Activated naive CD8-positive, alpha-beta T cell (primary cell): ENCODE results near the gene AP1M1.

Experiments used
- H3K27ac Mint-ChIP-seq: one replicate; pipeline ENCODE4 v1.8.0; 2021; ENCODE audit warnings: mixed read lengths
- H3K27me3 Mint-ChIP-seq: one replicate; pipeline ENCODE4 v1.8.0; 2021; ENCODE audit warnings: mixed read lengths
- H3K36me3 Mint-ChIP-seq: one replicate; pipeline ENCODE4 v1.8.0; 2021; ENCODE audit warnings: mixed read lengths
- H3K4me1 Mint-ChIP-seq: one replicate; pipeline ENCODE4 v1.8.0; 2021; ENCODE audit warnings: low read depth, mixed read lengths
- H3K4me3 Mint-ChIP-seq: one replicate; pipeline ENCODE4 v1.8.0; 2021; ENCODE audit warnings: mild to moderate bottlenecking, mixed read lengths
- H3K9me3 Mint-ChIP-seq: one replicate; pipeline ENCODE4 v1.8.0; 2021; ENCODE audit warnings: low read depth, mixed read lengths

The AP1M1 gene

GRCh38 chr19:16249826-16250404 lies 52.2 kb downstream of the AP1M1 start:
- no peak overlapping the region for H3K27ac Mint-ChIP-seq
- no peaks in the 10 kb centered on the region for H3K27me3 Mint-ChIP-seq
- no peak overlapping the region for H3K4me3 Mint-ChIP-seq
- no peaks in the 10 kb centered on the region for H3K9me3 Mint-ChIP-seq
- peaks cover 19% of the 10 kb centered on the region for H3K4me1 Mint-ChIP-seq
- H3K36me3 Mint-ChIP-seq = no peaks in the 10 kb centered on the region

- Mint-ChIP-seq H3K4me3 (no peak overlapping the region), H3K4me1 (peaks cover 12% of the 10 kb centered on the region), H3K36me3 (no peaks in the 10 kb centered on the region), H3K9me3 (no peaks in the 10 kb centered on the region), H3K27me3 (no peaks in the 10 kb centered on the region), H3K27ac (no peak overlapping the region)
These were observed 54.9 kb downstream of the AP1M1 start for GRCh38 chr19:16252459-16253205.

- no peak overlapping the region for H3K27ac Mint-ChIP-seq
- no peaks in the 10 kb centered on the region for H3K9me3 Mint-ChIP-seq
- H3K36me3 Mint-ChIP-seq = no peaks in the 10 kb centered on the region
- H3K4me1 Mint-ChIP-seq = peaks cover 11% of the 10 kb centered on the region
- no peaks in the 10 kb centered on the region for H3K27me3 Mint-ChIP-seq
- no peak overlapping the region for H3K4me3 Mint-ChIP-seq
These were observed 57.2 kb downstream of the AP1M1 start for GRCh38 chr19:16254851-16255408.

GRCh38 chr19:16257509-16258002 lies 59.8 kb downstream of the AP1M1 start:
- no peaks in the 10 kb centered on the region for H3K9me3 Mint-ChIP-seq
- no peaks in the 10 kb centered on the region for H3K27me3 Mint-ChIP-seq
- no peak overlapping the region for H3K27ac Mint-ChIP-seq
- no peaks in the 10 kb centered on the region for H3K36me3 Mint-ChIP-seq
- H3K4me3 Mint-ChIP-seq = no peak overlapping the region
- peaks cover 31% of the 10 kb centered on the region for H3K4me1 Mint-ChIP-seq

- H3K4me3 Mint-ChIP-seq = no peak overlapping the region
- H3K27me3 Mint-ChIP-seq = no peaks in the 10 kb centered on the region
- peaks cover 40% of the 10 kb centered on the region for H3K4me1 Mint-ChIP-seq
- H3K27ac Mint-ChIP-seq = no peak overlapping the region
- no peaks in the 10 kb centered on the region for H3K9me3 Mint-ChIP-seq
- no peaks in the 10 kb centered on the region for H3K36me3 Mint-ChIP-seq
These were observed 60.8 kb downstream of the AP1M1 start for GRCh38 chr19:16258440-16258903.

GRCh38 chr19:16259385-16260159 lies 61.9 kb downstream of the AP1M1 start:
- Mint-ChIP-seq H3K4me1 (peaks cover 40% of the 10 kb centered on the region), H3K9me3 (no peaks in the 10 kb centered on the region), H3K4me3 (no peak overlapping the region), H3K27ac (no peak overlapping the region), H3K27me3 (no peaks in the 10 kb centered on the region), H3K36me3 (no peaks in the 10 kb centered on the region)

- no peaks in the 10 kb centered on the region for H3K36me3 Mint-ChIP-seq
- no peaks in the 10 kb centered on the region for H3K27me3 Mint-ChIP-seq
- peaks cover 41% of the 10 kb centered on the region for H3K4me1 Mint-ChIP-seq
- H3K4me3 Mint-ChIP-seq = no peak overlapping the region
- H3K9me3 Mint-ChIP-seq = no peaks in the 10 kb centered on the region
- H3K27ac Mint-ChIP-seq = no peak overlapping the region
These were observed 62.6 kb downstream of the AP1M1 start for GRCh38 chr19:16260160-16260811.

GRCh38 chr19:16260812-16261161 lies 63.1 kb downstream of the AP1M1 start:
- H3K27ac Mint-ChIP-seq = no peak overlapping the region
- peaks cover 43% of the 10 kb centered on the region for H3K4me1 Mint-ChIP-seq
- H3K4me3 Mint-ChIP-seq = no peak overlapping the region

GRCh38 chr19:16261584-16262368 lies 64.1 kb downstream of the AP1M1 start:
- H3K27ac Mint-ChIP-seq = no peak overlapping the region
- peak overlapping the region; percentile 63 for H3K4me3 Mint-ChIP-seq
- H3K27me3 Mint-ChIP-seq = no peaks in the 10 kb centered on the region
- no peaks in the 10 kb centered on the region for H3K9me3 Mint-ChIP-seq
- no peaks in the 10 kb centered on the region for H3K36me3 Mint-ChIP-seq
- peaks cover 48% of the 10 kb centered on the region for H3K4me1 Mint-ChIP-seq

More at GRCh38 chr19:16260812-16261161, 63.1 kb downstream of the AP1M1 start:
- H3K27me3 Mint-ChIP-seq = no peaks in the 10 kb centered on the region
- no peaks in the 10 kb centered on the region for H3K9me3 Mint-ChIP-seq
- H3K36me3 Mint-ChIP-seq = no peaks in the 10 kb centered on the region

GRCh38 chr19:16262618-16263017 lies 64.9 kb downstream of the AP1M1 start:
- Mint-ChIP-seq H3K9me3 (no peaks in the 10 kb centered on the region), H3K27me3 (no peaks in the 10 kb centered on the region), H3K4me3 (peak overlapping the region; percentile 43), H3K36me3 (no peaks in the 10 kb centered on the region), H3K27ac (peak overlapping the region; percentile 50), H3K4me1 (peaks cover 55% of the 10 kb centered on the region)

GRCh38 chr19:16263141-16263761 lies 65.5 kb downstream of the AP1M1 start:
- Mint-ChIP-seq H3K36me3 (no peaks in the 10 kb centered on the region), H3K27me3 (no peaks in the 10 kb centered on the region), H3K27ac (no peak overlapping the region), H3K9me3 (no peaks in the 10 kb centered on the region), H3K4me3 (no peak overlapping the region), H3K4me1 (peaks cover 57% of the 10 kb centered on the region)

- H3K27ac Mint-ChIP-seq = no peak overlapping the region
These were observed 67.5 kb downstream of the AP1M1 start for GRCh38 chr19:16265205-16265604.

GRCh38 chr19:16265890-16266585 lies 68.3 kb downstream of the AP1M1 start:
- H3K36me3 Mint-ChIP-seq = no peaks in the 10 kb centered on the region
- no peaks in the 10 kb centered on the region for H3K27me3 Mint-ChIP-seq
- H3K27ac Mint-ChIP-seq = peak overlapping the region; percentile 35
- H3K4me3 Mint-ChIP-seq = peak overlapping the region; percentile 61
- no peaks in the 10 kb centered on the region for H3K9me3 Mint-ChIP-seq
- peaks cover 57% of the 10 kb centered on the region for H3K4me1 Mint-ChIP-seq

More at GRCh38 chr19:16265205-16265604, 67.5 kb downstream of the AP1M1 start:
- no peaks in the 10 kb centered on the region for H3K27me3 Mint-ChIP-seq
- no peaks in the 10 kb centered on the region for H3K36me3 Mint-ChIP-seq
- peak overlapping the region; percentile 14 for H3K4me3 Mint-ChIP-seq
- H3K9me3 Mint-ChIP-seq = no peaks in the 10 kb centered on the region
- peaks cover 60% of the 10 kb centered on the region for H3K4me1 Mint-ChIP-seq
